Spinal cord (tissue), 10 donors: ENCODE measurements around the gene MORC1. TPM values are rescaled to one million over a fixed set of nuclear protein-coding genes. Genes with fewer than 3 reads are reported as not detected.
"Not testable (repeated sequence)": the region's sequence is repeated elsewhere in the genome, so short reads cannot be mapped to it uniquely, and the experiment has no call there.

ENCODE experiments used
- DNase-seq, 6 donors: peaks; one replicate each; pipeline versions ENCODE4 v3.0.0 to v3.0.0-alpha.2; 2013 to 2015; ENCODE audit warnings: low spot score in 6 of 6, low read depth in 4 of 6
- H3K27ac ChIP-seq: one replicate; pipeline ENCODE4 v1.5.1; 2013; ENCODE audit warnings: low read depth, low read length, control low read depth
- H3K27me3 ChIP-seq: one replicate; pipeline ENCODE4 v1.6.1; 2013; ENCODE audit warnings: low read length; ENCODE audit not compliant: control insufficient read depth, insufficient read depth
- H3K36me3 ChIP-seq: one replicate; pipeline ENCODE4 v1.6.1; 2013; ENCODE audit warnings: low read length; ENCODE audit not compliant: control insufficient read depth, insufficient read depth
- H3K4me1 ChIP-seq: one replicate; pipeline ENCODE4 v1.6.1; 2013; ENCODE audit warnings: low read length; ENCODE audit not compliant: control insufficient read depth, insufficient read depth
- H3K4me3 ChIP-seq: one replicate; pipeline ENCODE4 v1.5.1; 2013; ENCODE audit warnings: low read depth, low read length, control low read depth
- H3K9me3 ChIP-seq: one replicate; pipeline ENCODE4 v1.6.1; 2013; ENCODE audit warnings: low read length; ENCODE audit not compliant: control insufficient read depth, insufficient read depth
- WGBS: methylation state at CpG from one replicate; pipeline ENCODE4 v1.1.5; 2013; ENCODE audit warnings: missing lambda C conversion rate; ENCODE audit not compliant: insufficient coverage; 5-methylcytosine and 5-hydroxymethylcytosine counted together
- polyA plus RNA-seq, 2 donors: library from polyadenylated mRNA; unstranded; fragments of 120-200 nt; gene quantifications; one replicate each; pipeline ENCODE4 v1.2.1, GENCODE V29; 2013; ENCODE audit not compliant: insufficient read length in 2 of 2
- total RNA-seq, 2 donors: library from RNA; depleted of rRNA in 1 of 2; stranded (reverse); fragments of 120-200 nt in 1 of 2; fragments of >200 nt in 1 of 2; gene quantifications; one replicate each; pipeline versions ENCODE4 v1.2.3 to v1.2.4, GENCODE V29; 2013 to 2014
- donor health status: healthy.

Gene MORC1
- total and polyA plus RNA-seq, 4 donors = 0.06 to 0.59 (median 0.11) TPM

GRCh38 chr3:109137761-109138160 lies 19.8 kb upstream of the MORC1 start:
- DNase-seq = no peak
- Histone ChIP-seq H3K27ac (no peak overlapping the region), H3K4me3 (no peak overlapping the region), H3K27me3 (no peaks in the 10 kb centered on the region), H3K9me3 (no peaks in the 10 kb centered on the region), H3K4me1 (no peaks in the 10 kb centered on the region), H3K36me3 (no peaks in the 10 kb centered on the region)
- 0% methylated on average over 1 of the region's 2 CpGs for WGBS

DNA sequence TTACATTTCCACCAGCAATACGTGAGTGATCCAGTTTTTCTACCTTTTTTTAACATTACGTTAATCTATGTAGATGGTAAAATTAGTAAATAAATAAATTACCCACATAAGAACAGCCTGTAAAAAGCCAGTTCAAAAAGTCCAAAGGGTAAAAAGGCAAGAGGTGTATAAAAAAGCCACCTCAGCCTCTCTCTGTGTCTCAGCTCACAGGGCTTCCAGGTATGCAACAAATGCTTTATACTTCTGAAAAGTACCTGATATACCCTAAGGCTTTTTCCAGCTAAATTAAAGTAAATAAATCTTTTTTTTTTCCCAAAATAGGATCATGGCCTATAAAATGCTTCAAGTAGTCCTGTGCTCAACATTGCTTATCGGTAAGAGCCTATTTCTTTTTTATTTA lies 18.6 kb upstream of the MORC1 start, which contains the start of gene C3orf85:
Gene C3orf85 (plus strand): TSS at position 197 of the 400 bp plus-strand sequence. CDS start 129 bp downstream, at position 326.
- Histone ChIP-seq H3K9me3 (no peaks in the 10 kb centered on the region), H3K36me3 (no peaks in the 10 kb centered on the region), H3K4me1 (no peaks in the 10 kb centered on the region), H3K27me3 (no peaks in the 10 kb centered on the region), H3K27ac (no peak within 1 kb of the TSS), H3K4me3 (no peak within 1 kb of the TSS)
- peak in 1 of 6 donors; percentile 11 for DNase-seq
- WGBS = no CpG with 5 or more reads among the region's 3 CpGs

- WGBS = no CpG with 5 or more reads among the region's 5 CpGs
- not testable (repeated sequence) for DNase-seq, H3K36me3 ChIP-seq, H3K9me3 ChIP-seq, H3K27me3 ChIP-seq, H3K27ac ChIP-seq, H3K4me3 ChIP-seq, H3K4me1 ChIP-seq
Measured at GRCh38 chr3:109133474-109133816, 15.5 kb upstream of the MORC1 start.

DNA sequence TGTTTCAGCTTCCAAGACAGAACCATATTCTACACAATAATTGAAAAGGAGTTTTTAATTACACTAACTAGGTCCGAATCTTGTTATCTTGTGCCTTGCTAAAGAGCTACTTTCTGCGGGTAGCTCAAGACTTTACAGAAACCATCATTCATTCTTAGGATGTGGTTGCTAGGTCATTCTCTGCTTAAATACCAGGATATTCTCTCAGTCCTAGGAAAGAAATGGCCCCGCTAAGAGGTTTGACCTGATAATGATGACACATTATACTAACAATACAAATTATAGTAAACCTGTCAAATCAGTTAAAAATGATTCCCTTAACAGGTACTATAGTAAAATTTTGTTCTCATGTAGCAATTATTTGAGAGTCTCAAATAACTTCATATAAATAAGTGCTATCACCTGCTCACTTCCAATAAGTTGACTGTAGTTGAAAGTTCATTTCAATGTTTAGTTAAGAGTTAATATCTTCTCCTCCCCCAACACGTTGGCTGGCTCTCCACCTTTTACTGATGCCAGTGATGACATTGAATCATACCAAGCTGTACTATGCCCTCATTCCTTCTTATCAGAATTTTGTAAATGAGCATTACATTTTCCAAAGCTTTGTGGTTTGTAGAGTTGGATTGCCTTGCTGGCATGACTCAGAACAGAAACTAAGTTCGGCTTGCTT lies 15.0 kb upstream of the MORC1 start:
- no CpG with 5 or more reads among the region's 5 CpGs for WGBS

DNA sequence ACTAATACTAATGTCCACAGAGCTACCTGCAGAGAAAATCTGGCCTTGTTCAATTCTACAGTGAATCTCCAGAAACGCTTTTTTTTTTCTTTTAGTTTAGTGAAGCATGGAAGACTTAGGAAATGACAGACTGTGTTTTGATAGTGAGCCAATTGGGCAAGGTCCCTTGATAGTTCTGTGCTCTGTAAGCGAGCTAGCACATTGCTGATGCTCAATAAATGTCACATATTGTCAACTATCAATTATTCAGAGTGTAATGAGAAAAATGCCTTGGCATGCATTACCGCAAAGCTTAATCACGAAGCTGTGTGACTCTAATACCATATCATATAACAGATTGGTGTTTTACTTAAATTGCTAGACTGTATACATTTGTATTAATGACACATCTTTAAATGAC lies 13.3 kb upstream of the MORC1 start:
- Histone ChIP-seq H3K9me3 (no peaks in the 10 kb centered on the region), H3K27me3 (no peaks in the 10 kb centered on the region), H3K36me3 (no peaks in the 10 kb centered on the region), H3K27ac (no peak overlapping the region), H3K4me1 (no peaks in the 10 kb centered on the region), H3K4me3 (no peak overlapping the region)
- DNase-seq = peak in 3 of 6 donors; percentile 4 to 79 (median 77)
- WGBS = no CpG with 5 or more reads among the region's 4 CpGs

More for the DNA sequence above, 15.0 kb upstream of the MORC1 start:
- DNase-seq = no peak
- Histone ChIP-seq H3K36me3 (no peaks in the 10 kb centered on the region), H3K9me3 (no peaks in the 10 kb centered on the region), H3K27me3 (no peaks in the 10 kb centered on the region), H3K4me1 (no peaks in the 10 kb centered on the region), H3K27ac (no peak overlapping the region), H3K4me3 (no peak overlapping the region)

DNA sequence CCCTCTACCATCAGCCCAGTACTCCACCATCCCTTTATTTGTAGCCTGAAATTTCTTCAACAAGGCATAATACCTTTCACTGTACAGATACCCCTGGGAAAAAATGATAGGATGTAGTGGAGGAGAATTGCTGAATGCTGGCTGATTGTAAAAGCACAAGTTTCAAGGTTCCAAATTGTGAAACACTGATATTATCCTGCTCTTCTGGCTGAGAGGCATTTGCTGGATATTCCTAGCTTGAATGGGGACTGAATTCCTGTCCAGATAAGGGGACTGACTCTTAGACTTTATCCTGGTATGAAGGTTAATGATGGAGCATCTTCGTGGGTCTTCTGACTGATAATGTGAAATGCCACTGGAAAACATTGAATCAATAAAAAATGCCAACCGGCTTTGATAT lies 9.6 kb upstream of the MORC1 start:
- Histone ChIP-seq H3K4me3 (no peak overlapping the region), H3K9me3 (no peaks in the 10 kb centered on the region), H3K4me1 (no peaks in the 10 kb centered on the region), H3K27me3 (no peaks in the 10 kb centered on the region), H3K36me3 (no peaks in the 10 kb centered on the region), H3K27ac (no peak overlapping the region)
- 100% methylated on average over 1 of the region's 2 CpGs for WGBS
- DNase-seq = no peak

- H3K4me3 ChIP-seq = no peak overlapping the region
- H3K36me3 ChIP-seq = no peaks in the 10 kb centered on the region
- H3K27me3 ChIP-seq = no peaks in the 10 kb centered on the region
- H3K27ac ChIP-seq = no peak overlapping the region
- no peaks in the 10 kb centered on the region for H3K9me3 ChIP-seq
- H3K4me1 ChIP-seq = no peaks in the 10 kb centered on the region
- no peak for DNase-seq
Measured at GRCh38 chr3:109125902-109126301, 8.0 kb upstream of the MORC1 start.

DNA sequence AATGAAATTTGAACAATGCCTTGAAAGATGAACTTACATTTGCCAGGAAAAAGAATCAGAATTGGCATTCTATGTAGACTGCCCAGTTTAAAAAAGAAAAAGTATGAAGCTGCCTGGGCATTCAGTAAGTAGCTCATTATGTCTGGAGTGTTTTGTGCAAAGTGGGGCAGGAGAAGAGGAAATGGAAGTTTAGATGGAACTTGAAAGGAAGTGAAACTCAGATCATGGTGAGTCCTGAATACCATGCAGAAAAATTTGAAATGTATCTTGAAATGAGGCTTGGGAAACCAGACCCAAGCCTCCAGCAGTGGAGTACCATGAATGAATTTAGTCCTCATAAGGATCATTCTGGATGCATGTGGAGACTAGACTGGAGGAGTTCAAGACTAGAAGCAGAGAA lies 4.8 kb upstream of the MORC1 start:
- no peak overlapping the region for H3K27ac ChIP-seq
- H3K9me3 ChIP-seq = no peaks in the 10 kb centered on the region
- DNase-seq = no peak
- no peaks in the 10 kb centered on the region for H3K4me1 ChIP-seq
- no peaks in the 10 kb centered on the region for H3K36me3 ChIP-seq
- no peaks in the 10 kb centered on the region for H3K27me3 ChIP-seq
- H3K4me3 ChIP-seq = no peak overlapping the region

GRCh38 chr3:109118584-109118983 lies 650 bp upstream of the MORC1 start:
- Histone ChIP-seq H3K27ac (no peak overlapping the region), H3K9me3 (no peaks in the 10 kb centered on the region), H3K36me3 (no peaks in the 10 kb centered on the region), H3K4me3 (no peak overlapping the region), H3K4me1 (no peaks in the 10 kb centered on the region), H3K27me3 (no peaks in the 10 kb centered on the region)
- WGBS = 83% methylated on average over 1 of the region's 7 CpGs
- DNase-seq = no peak

DNA sequence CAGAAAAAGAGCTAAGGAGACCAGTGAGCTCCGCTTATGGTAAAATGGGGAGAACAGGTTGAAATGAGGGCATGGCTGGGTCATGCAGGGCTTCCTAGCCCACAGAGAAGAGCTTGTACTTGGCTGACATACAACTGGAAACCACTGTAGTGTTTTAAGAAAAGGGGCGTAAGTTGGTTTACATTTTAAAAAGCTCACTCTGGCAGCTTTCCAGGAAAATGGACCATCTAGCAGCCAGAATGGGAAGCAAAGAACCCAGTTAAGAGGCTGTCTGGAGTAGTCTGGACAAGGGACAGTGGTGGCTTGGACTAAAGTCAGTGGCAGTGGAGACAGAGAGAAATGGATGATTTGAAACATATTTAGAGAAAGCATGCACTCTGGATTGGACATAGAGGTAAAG lies 1.9 kb downstream of the MORC1 start:
- no peaks in the 10 kb centered on the region for H3K36me3 ChIP-seq
- H3K4me3 ChIP-seq = no peak overlapping the region
- 71% methylated on average over 2 of the region's 2 CpGs for WGBS
- no peaks in the 10 kb centered on the region for H3K9me3 ChIP-seq
- H3K27me3 ChIP-seq = no peaks in the 10 kb centered on the region
- no peak for DNase-seq
- H3K27ac ChIP-seq = no peak overlapping the region
- H3K4me1 ChIP-seq = no peaks in the 10 kb centered on the region
